Brain pericyte (primary cell): Measurements from ENCODE around the gene ACTL6B.
"Not testable (repeated sequence)": the region's sequence is repeated elsewhere in the genome, so short reads cannot be mapped to it uniquely, and the experiment has no call there.

Source experiments
- DNase-seq: peaks from one replicate; pipeline ENCODE4 v3.0.0-alpha.2; 2012; ENCODE audit warnings: low read depth, low spot score

The ACTL6B gene

GRCh38 chr7:100655908-100656674, at the start of gene ACTL6B:
TSS of gene ACTL6B (minus strand) at chr7:100656448. CDS start at chr7:100656354, 94 bp downstream.
- no peak for DNase-seq

GRCh38 chr7:100705320-100705752, 49.1 kb upstream of the ACTL6B start:
- DNase-seq, result peak; percentile 44

GRCh38 chr7:100701089-100701488, 44.8 kb upstream of the ACTL6B start:
- not testable (repeated sequence) for DNase-seq

GRCh38 chr7:100699018-100699417, 42.8 kb upstream of the ACTL6B start:
- DNase-seq, result no peak

GRCh38 chr7:100696123-100696521, 39.9 kb upstream of the ACTL6B start:
- no peak for DNase-seq

- no peak for DNase-seq
Observed at GRCh38 chr7:100694098-100694745, 38.0 kb upstream of the ACTL6B start, which contains the start of gene GIGYF1. TSS of gene GIGYF1 (minus strand) at chr7:100694250. CDS start at chr7:100688238, 6,012 bp downstream.

- no peak for DNase-seq
Observed at GRCh38 chr7:100693312-100694097, 37.3 kb upstream of the ACTL6B start.

GRCh38 chr7:100692578-100692961, 36.3 kb upstream of the ACTL6B start:
- no peak for DNase-seq

- DNase-seq, result no peak
Observed at GRCh38 chr7:100691676-100692577, 35.7 kb upstream of the ACTL6B start.

- no peak for DNase-seq
Observed at GRCh38 chr7:100689230-100690135, 33.2 kb upstream of the ACTL6B start.

- no peak for DNase-seq
Observed at GRCh38 chr7:100688326-100688860, 32.1 kb upstream of the ACTL6B start.

GRCh38 chr7:100687751-100688300, 31.6 kb upstream of the ACTL6B start:
- no peak for DNase-seq

- DNase-seq, result no peak
Observed at GRCh38 chr7:100687261-100687660, 31.0 kb upstream of the ACTL6B start.

GRCh38 chr7:100686822-100687211, 30.6 kb upstream of the ACTL6B start:
- DNase-seq, result no peak

GRCh38 chr7:100686201-100686821, 30.1 kb upstream of the ACTL6B start:
- DNase-seq, result no peak

GRCh38 chr7:100685631-100686145, 29.4 kb upstream of the ACTL6B start:
- no peak for DNase-seq

GRCh38 chr7:100685049-100685605, 28.9 kb upstream of the ACTL6B start:
- DNase-seq, result no peak

GRCh38 chr7:100684534-100685042, 28.3 kb upstream of the ACTL6B start:
- no peak for DNase-seq
